ENCODE measurements around the gene CDH23. TPM values are rescaled to one million over a fixed set of nuclear protein-coding genes. Genes with fewer than 3 reads are reported as not detected.

The CDH23 gene
- total and polyA plus RNA-seq, 9 of the 15 experiments (the other 6 are each of a cell fraction or from before 2014, with no cell fraction given): 0.18 to 1.2 (median 0.47) TPM

- TF ChIP-seq ZNF24 (IDR thresholded peaks at IDR 0.05) (peak; percentile 93), ZNF740 (CRISPR knock-in tag; IDR thresholded peaks at IDR 0.05) (no peak), ZNF740 (tag; IDR thresholded peaks at IDR 0.05) (no peak), UBTF (IDR thresholded peaks at IDR 0.05; ENCODE audit: borderline replicate concordance in 1 of 2, low read depth in 2 of 2, low read length in 2 of 2) (no peak), PRDM10 (IDR thresholded peaks at IDR 0.05; ENCODE audit: partially characterized antibody) (peak; percentile 57), MEF2A (IDR thresholded peaks at IDR 0.05; ENCODE audit: control insufficient read depth, low read depth, low read length) (no peak), ZNF445 (CRISPR knock-in tag; IDR thresholded peaks at IDR 0.05; ENCODE audit: low read depth) (no peak), ARID3A (IDR thresholded peaks at IDR 0.05; ENCODE audit: borderline replicate concordance, low read depth, low read length) (peak; percentile 37; the same call in 1 of the 2 replicates), CTBP1 (IDR thresholded peaks at IDR 0.05; ENCODE audit: borderline replicate concordance) (0 out of 2 replicates have a peak, but pooled peaks have one; percentile 19), NR0B1 (IDR thresholded peaks at IDR 0.05; ENCODE audit: partially characterized antibody) (no peak), KAT8 (IDR thresholded peaks at IDR 0.05; ENCODE audit: low read depth) (no peak), ERF (CRISPR knock-in tag; IDR thresholded peaks at IDR 0.05) (no peak), GTF2F1 (IDR thresholded peaks at IDR 0.05; ENCODE audit: low read depth, low read length) (no peak), MTA1 (IDR thresholded peaks at IDR 0.05; ENCODE audit: borderline replicate concordance) (no peak), ELF1 (tag; IDR thresholded peaks at IDR 0.05) (no peak)
Measured at GRCh38 chr10:71632896-71633600, 236.3 kb downstream of the CDH23 start (continued).
